ENCODE data around the gene MAN1A1.

DNA sequence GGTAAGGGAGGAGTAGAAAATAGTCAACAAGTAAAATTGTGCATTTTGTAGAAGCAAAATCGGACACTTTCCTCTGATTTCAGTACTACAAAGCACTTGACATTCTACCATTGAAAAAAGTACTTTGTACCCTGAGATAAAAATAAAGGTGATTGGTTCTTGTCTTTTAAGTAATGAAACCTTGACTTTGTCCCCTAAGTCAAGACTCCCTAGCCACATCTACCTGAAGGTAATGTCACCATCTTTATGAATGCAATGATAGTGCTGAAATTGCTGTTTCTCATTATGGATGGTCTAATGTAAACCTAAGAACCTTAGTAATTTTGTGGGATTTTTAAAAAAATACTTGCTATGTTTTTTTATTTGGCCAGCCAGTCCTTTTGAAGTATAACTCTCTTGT lies 2.4 kb upstream of the MAN1A1 start:
- TF ChIP-seq CTCF (IDR thresholded peaks at IDR 0.05; ENCODE audit: insufficient read depth, low read length, poor library complexity, severe bottlenecking) (no peak), EZH2phosphoT487 (conservative IDR thresholded peaks at IDR 0.05; ENCODE audit: low read length) (no peak)

Measured in SU-DHL-6 (cell line).